ENCODE data around the gene ARID5B.

- TF ChIP-seq CTCF (IDR thresholded peaks at IDR 0.05) (no peak), JUND (IDR thresholded peaks at IDR 0.05) (no peak), MAX (IDR thresholded peaks at IDR 0.05; ENCODE audit: low read depth) (no peak), TAF1 (IDR thresholded peaks at IDR 0.05; ENCODE audit: borderline replicate concordance, low read depth, low read length) (no peak), REST (IDR thresholded peaks at IDR 0.05; ENCODE audit: low read depth, low read length) (no peak), POLR2AphosphoS5 (IDR thresholded peaks at IDR 0.05; ENCODE audit: low read depth, low read length) (0 out of 2 replicates have a peak, but pooled peaks have one; percentile 21), USF2 (IDR thresholded peaks at IDR 0.05; ENCODE audit: borderline replicate concordance, low read depth, low read length) (no peak)
Measured at GRCh38 chr10:62098278-62099121, 197.0 kb downstream of the ARID5B start.
